ENCODE results near the gene HINFP.

HINFP gene

GRCh38 chr11:119118946-119119345 lies 2.4 kb upstream of the HINFP start:
- no peak for DNase-seq (ENCODE audit: low read depth)
- no peak overlapping the region for H3K4me3 ChIP-seq (ENCODE audit: low read depth, low read length)
- TF ChIP-seq CTCF (IDR thresholded peaks at IDR 0.05; ENCODE audit: low read depth, low read length): no peak
- TF ChIP-seq MAX (IDR thresholded peaks at IDR 0.05; ENCODE audit: low read depth, low read length): no peak
- TF ChIP-seq POLR2A (IDR thresholded peaks at IDR 0.05; ENCODE audit: extremely low read depth, insufficient read length): no peak
- TF ChIP-seq MYC (IDR thresholded peaks at IDR 0.05; ENCODE audit: low read depth, low read length): no peak

GRCh38 chr11:119120639-119121007 lies 757 bp upstream of the HINFP start:
- TF ChIP-seq MYC (IDR thresholded peaks at IDR 0.05; ENCODE audit: low read depth, low read length) (no peak), MAX (IDR thresholded peaks at IDR 0.05; ENCODE audit: low read depth, low read length) (peak; percentile 12; the same call in 1 of the 2 replicates), CTCF (IDR thresholded peaks at IDR 0.05; ENCODE audit: low read depth, low read length) (no peak), POLR2A (IDR thresholded peaks at IDR 0.05; ENCODE audit: extremely low read depth, insufficient read length) (no peak)
- peak; percentile 39 for DNase-seq (ENCODE audit: low read depth)
- peak overlapping the region; percentile 51 for H3K4me3 ChIP-seq (ENCODE audit: low read depth, low read length)

- peak overlapping the region; percentile 87 for H3K4me3 ChIP-seq (ENCODE audit: low read depth, low read length)
- no peak for DNase-seq (ENCODE audit: low read depth)
- TF ChIP-seq MAX (IDR thresholded peaks at IDR 0.05; ENCODE audit: low read depth, low read length) (no peak), CTCF (IDR thresholded peaks at IDR 0.05; ENCODE audit: low read depth, low read length) (no peak), MYC (IDR thresholded peaks at IDR 0.05; ENCODE audit: low read depth, low read length) (no peak), POLR2A (IDR thresholded peaks at IDR 0.05; ENCODE audit: extremely low read depth, insufficient read length) (no peak)
These were observed 388 bp downstream of the HINFP start for GRCh38 chr11:119121811-119122124.

GRCh38 chr11:119125821-119126220 lies 4.4 kb downstream of the HINFP start:
- no peak overlapping the region for H3K4me3 ChIP-seq (ENCODE audit: low read depth, low read length)
- no peak for TF ChIP-seq MYC (IDR thresholded peaks at IDR 0.05; ENCODE audit: low read depth, low read length)
- no peak for TF ChIP-seq MAX (IDR thresholded peaks at IDR 0.05; ENCODE audit: low read depth, low read length)
- no peak for TF ChIP-seq CTCF (IDR thresholded peaks at IDR 0.05; ENCODE audit: low read depth, low read length)
- no peak for TF ChIP-seq POLR2A (IDR thresholded peaks at IDR 0.05; ENCODE audit: extremely low read depth, insufficient read length)

GRCh38 chr11:119126675-119127268 lies 5.4 kb downstream of the HINFP start:
- no peak for TF ChIP-seq MAX (IDR thresholded peaks at IDR 0.05; ENCODE audit: low read depth, low read length)
- TF ChIP-seq CTCF (IDR thresholded peaks at IDR 0.05; ENCODE audit: low read depth, low read length): no peak
- no peak for TF ChIP-seq MYC (IDR thresholded peaks at IDR 0.05; ENCODE audit: low read depth, low read length)
- no peak for TF ChIP-seq POLR2A (IDR thresholded peaks at IDR 0.05; ENCODE audit: extremely low read depth, insufficient read length)
- DNase-seq (ENCODE audit: low read depth): no peak
- no peak overlapping the region for H3K4me3 ChIP-seq (ENCODE audit: low read depth, low read length)

More at GRCh38 chr11:119125821-119126220, 4.4 kb downstream of the HINFP start:
- DNase-seq (ENCODE audit: low read depth): no peak
